Osteocyte (in vitro differentiated cells): ENCODE measurements around the gene BMAL1. TPM values are rescaled to one million over a fixed set of nuclear protein-coding genes. Genes with fewer than 3 reads are reported as not detected.

Source experiments
- DNase-seq: peaks from one replicate; pipeline ENCODE4 v3.0.0; 2021; ENCODE audit warnings: mixed read lengths; ENCODE audit not compliant: unreplicated experiment; ENCODE audit errors: extremely low spot score
- H3K27ac Mint-ChIP-seq: one replicate; pipeline ENCODE4 v1.8.0; 2021; ENCODE audit warnings: mild to moderate bottlenecking, mixed read lengths; ENCODE audit not compliant: unreplicated experiment
- H3K27me3 Mint-ChIP-seq: one replicate; pipeline ENCODE4 v1.8.0; 2021; ENCODE audit warnings: mixed read lengths; ENCODE audit not compliant: unreplicated experiment
- H3K36me3 Mint-ChIP-seq: one replicate; pipeline ENCODE4 v1.8.0; 2021; ENCODE audit warnings: mixed read lengths; ENCODE audit not compliant: unreplicated experiment
- H3K4me1 Mint-ChIP-seq: one replicate; pipeline ENCODE4 v1.8.0; 2021; ENCODE audit warnings: mixed read lengths; ENCODE audit not compliant: unreplicated experiment
- H3K4me3 Mint-ChIP-seq: one replicate; pipeline ENCODE4 v1.8.0; 2021; ENCODE audit warnings: mild to moderate bottlenecking, moderate library complexity, mixed read lengths; ENCODE audit not compliant: unreplicated experiment
- H3K9me3 Mint-ChIP-seq: one replicate; pipeline ENCODE4 v1.8.0; 2021; ENCODE audit warnings: mixed read lengths; ENCODE audit not compliant: unreplicated experiment
- CTCF ChIP-seq: fragments of 200-600 bp; sonication (generic); IDR thresholded peaks from 2 replicates; pipeline ENCODE4 v1.5.0; 2021; ENCODE audit warnings: antibody characterized with exemption, mild to moderate bottlenecking, moderate library complexity
- total RNA-seq: library from RNA; stranded (reverse); gene quantifications from 2 replicates; pipeline ENCODE4 v1.2.1, GENCODE V29; 2021

Gene BMAL1
- total RNA-seq, 1 donor from 2014 or later, result 25.3 TPM

GRCh38 chr11:13269775-13270174 lies 7.8 kb upstream of the BMAL1 start:
- no peaks in the 10 kb centered on the region for H3K36me3 Mint-ChIP-seq
- peaks cover 14% of the 10 kb centered on the region for H3K4me1 Mint-ChIP-seq
- H3K4me3 Mint-ChIP-seq, result no peak overlapping the region
- H3K27ac Mint-ChIP-seq, result peak overlapping the region; percentile 33
- no peaks in the 10 kb centered on the region for H3K9me3 Mint-ChIP-seq
- DNase-seq, result no peak
- H3K27me3 Mint-ChIP-seq, result peaks cover 40% of the 10 kb centered on the region
- no peak for TF ChIP-seq CTCF

- no peak overlapping the region for H3K27ac Mint-ChIP-seq
- DNase-seq, result no peak
- no peaks in the 10 kb centered on the region for H3K9me3 Mint-ChIP-seq
- peaks cover 17% of the 10 kb centered on the region for H3K4me1 Mint-ChIP-seq
- H3K27me3 Mint-ChIP-seq, result peaks cover 48% of the 10 kb centered on the region
- no peaks in the 10 kb centered on the region for H3K36me3 Mint-ChIP-seq
- no peak overlapping the region for H3K4me3 Mint-ChIP-seq
- no peak for TF ChIP-seq CTCF
Observed at GRCh38 chr11:13271060-13271693, 6.4 kb upstream of the BMAL1 start.

GRCh38 chr11:13276454-13276831 lies 1.1 kb upstream of the BMAL1 start:
- H3K4me1 Mint-ChIP-seq, result peaks cover 23% of the 10 kb centered on the region
- DNase-seq, result no peak
- peak overlapping the region; percentile 92 for H3K27ac Mint-ChIP-seq
- H3K27me3 Mint-ChIP-seq, result peaks cover 60% of the 10 kb centered on the region
- TF ChIP-seq CTCF, result no peak
- H3K9me3 Mint-ChIP-seq, result no peaks in the 10 kb centered on the region
- H3K36me3 Mint-ChIP-seq, result peaks cover 3% of the 10 kb centered on the region
- H3K4me3 Mint-ChIP-seq, result peak overlapping the region; percentile 94

- TF ChIP-seq CTCF, result no peak
- peaks cover 3% of the 10 kb centered on the region for H3K36me3 Mint-ChIP-seq
- peak; percentile 99 for DNase-seq
- no peaks in the 10 kb centered on the region for H3K9me3 Mint-ChIP-seq
- H3K4me3 Mint-ChIP-seq, result peak overlapping the region; percentile 94
- peaks cover 55% of the 10 kb centered on the region for H3K27me3 Mint-ChIP-seq
- peaks cover 23% of the 10 kb centered on the region for H3K4me1 Mint-ChIP-seq
- peak overlapping the region; percentile 92 for H3K27ac Mint-ChIP-seq
Observed at GRCh38 chr11:13276832-13277767, 490 bp upstream of the BMAL1 start.
